T-helper 1 cell (primary cell): Measurements from ENCODE around the gene DCST2.
A peak's percentile ranks its signal among the peaks of the same experiment; 100 is the strongest.

Source experiments
- DNase-seq, 5 donors: peaks; one replicate each; pipeline ENCODE4 v3.0.0-alpha.2; 2012 to 2020

Gene DCST2

GRCh38 chr1:155023627-155024026, 10.0 kb downstream of the DCST2 start:
- no peak for DNase-seq

- no peak for DNase-seq
These were observed 10.7 kb downstream of the DCST2 start for GRCh38 chr1:155022927-155023236.

- DNase-seq, result no peak
These were observed 11.2 kb downstream of the DCST2 start for GRCh38 chr1:155022136-155022926.

GRCh38 chr1:155019377-155020245, 14.0 kb downstream of the DCST2 start:
- no peak for DNase-seq

- no peak for DNase-seq
These were observed 14.8 kb downstream of the DCST2 start for GRCh38 chr1:155018617-155019348.

GRCh38 chr1:155017946-155018316, 15.7 kb downstream of the DCST2 start:
- DNase-seq, result no peak

- DNase-seq, result peak; percentile 79 to 88 (median 82)
These were observed 16.3 kb downstream of the DCST2 start for GRCh38 chr1:155017041-155017945.

GRCh38 chr1:155016231-155016831, 17.2 kb downstream of the DCST2 start:
- peak in 1 of 5 donors; percentile 43 for DNase-seq

GRCh38 chr1:155015527-155016230, 17.9 kb downstream of the DCST2 start:
- no peak for DNase-seq

GRCh38 chr1:155014709-155015508, 18.7 kb downstream of the DCST2 start:
- DNase-seq, result no peak

GRCh38 chr1:155013632-155014031, 19.9 kb downstream of the DCST2 start:
- peak in 3 of 5 donors; percentile 36 to 55 (median 53) for DNase-seq

- no peak for DNase-seq
These were observed 20.6 kb downstream of the DCST2 start for GRCh38 chr1:155012776-155013602.

- DNase-seq, result peak in 1 of 5 donors; percentile 64
These were observed 21.5 kb downstream of the DCST2 start for GRCh38 chr1:155012026-155012546.

- DNase-seq, result no peak
These were observed 22.1 kb downstream of the DCST2 start for GRCh38 chr1:155011437-155012025.

- no peak for DNase-seq
These were observed 22.6 kb downstream of the DCST2 start for GRCh38 chr1:155011004-155011416.

- no peak for DNase-seq
These were observed 23.2 kb downstream of the DCST2 start for GRCh38 chr1:155010211-155010918.

GRCh38 chr1:155009742-155010141, 23.8 kb downstream of the DCST2 start:
- DNase-seq, result no peak

- DNase-seq, result no peak
These were observed 24.3 kb downstream of the DCST2 start for GRCh38 chr1:155009221-155009711.
